GM23338 (cell line): Measurements from ENCODE around the gene SYNDIG1. TPM values are rescaled to one million over a fixed set of nuclear protein-coding genes. Genes with fewer than 3 reads are reported as not detected.

ENCODE experiments used
- ATAC-seq: fragments of 200-7000 bp; cut with Tn5 transposase; 3 replicates; pipeline ENCODE4 v1.9.1; 2020
- DNase-seq: peaks from one replicate; pipeline ENCODE4 v3.0.0-alpha.2; 2015; ENCODE audit warnings: low spot score
- H2AFZ ChIP-seq: fragments of 200-600 bp; sonication (generic); 2 replicates; pipeline ENCODE4 v1.8.0; 2016; ENCODE audit warnings: antibody characterized with exemption, mild to moderate bottlenecking, moderate library complexity
- H3F3A ChIP-seq: fragments of 200-600 bp; sonication (generic); replicated peaks from 2 replicates; pipeline ENCODE4 v1.8.0; 2017; ENCODE audit warnings: antibody characterized with exemption, mixed run types, low read depth
- H3K27ac ChIP-seq: fragments of 200-600 bp; sonication (generic); 2 replicates; pipeline ENCODE4 v1.6.1; 2016; ENCODE audit warnings: low read depth
- H3K27me3 ChIP-seq: fragments of 200-600 bp; sonication (generic); 2 replicates; pipeline ENCODE4 v1.8.0; 2016; ENCODE audit warnings: mild to moderate bottlenecking, mixed run types, moderate library complexity; ENCODE audit not compliant: insufficient read depth
- H3K36me3 ChIP-seq: fragments of 200-600 bp; sonication (generic); 2 replicates; pipeline ENCODE4 v1.8.0; 2016; ENCODE audit warnings: mild to moderate bottlenecking; ENCODE audit not compliant: insufficient read depth
- H3K4me1 ChIP-seq: fragments of 200-600 bp; sonication (generic); 2 replicates; pipeline ENCODE4 v1.8.0; 2016; ENCODE audit warnings: mild to moderate bottlenecking, moderate library complexity; ENCODE audit not compliant: insufficient read depth
- H3K4me2 ChIP-seq: fragments of 200-600 bp; sonication (generic); 2 replicates; pipeline ENCODE4 v1.7.1; 2017; ENCODE audit warnings: mixed run types
- H3K4me3 ChIP-seq: fragments of 200-600 bp; sonication (generic); 2 replicates; pipeline ENCODE4 v1.6.1; 2016; ENCODE audit warnings: mixed run types
- H3K79me2 ChIP-seq: fragments of 200-600 bp; sonication (generic); replicated peaks from 2 replicates; pipeline ENCODE4 v1.8.0; 2017; ENCODE audit warnings: mild to moderate bottlenecking; ENCODE audit not compliant: insufficient read depth
- H3K9me2 ChIP-seq: fragments of 200-600 bp; sonication (generic); 2 replicates; pipeline ENCODE4 v1.8.0; 2017; ENCODE audit not compliant: insufficient read depth
- H4K20me1 ChIP-seq: fragments of 200-600 bp; sonication (generic); replicated peaks from 2 replicates; pipeline ENCODE4 v1.8.0; 2017; ENCODE audit warnings: mild to moderate bottlenecking; ENCODE audit not compliant: insufficient read depth
- H3K27ac Mint-ChIP-seq: 2 replicates; pipeline ENCODE4 v1.8.0; 2020; ENCODE audit warnings: inconsistent platforms, mild to moderate bottlenecking, moderate library complexity, mixed read lengths
- H3K27me3 Mint-ChIP-seq: 3 replicates; pipeline ENCODE4 v1.8.0; 2022; ENCODE audit warnings: low read depth, mild to moderate bottlenecking, moderate library complexity, mixed read lengths, inconsistent platforms; ENCODE audit not compliant: insufficient read depth, poor library complexity
- H3K36me3 Mint-ChIP-seq: 3 replicates; pipeline ENCODE4 v1.8.0; 2021; ENCODE audit warnings: low read depth, mild to moderate bottlenecking, inconsistent platforms, moderate library complexity, mixed read lengths
- H3K4me1 Mint-ChIP-seq: 3 replicates; pipeline ENCODE4 v1.8.0; 2020; ENCODE audit warnings: mild to moderate bottlenecking, inconsistent platforms, mixed read lengths
- H3K4me3 Mint-ChIP-seq: 3 replicates; pipeline ENCODE4 v1.8.0; 2021; ENCODE audit warnings: moderate library complexity, mild to moderate bottlenecking, inconsistent platforms, mixed read lengths
- H3K9me3 Mint-ChIP-seq: 3 replicates; pipeline ENCODE4 v1.8.0; 2020; ENCODE audit warnings: moderate library complexity, mild to moderate bottlenecking, inconsistent platforms, mixed read lengths
- CTCF ChIP-seq, 2 experiments: fragments of 200-600 bp in 1 of 2; sonication (generic) in 1 of 2; conservative IDR thresholded peaks; 2 replicates each; pipeline versions ENCODE4 v1.5.1 to v1.6.1; 2016 to 2017; ENCODE audit warnings: antibody characterized with exemption in 2 of 2, low read depth in 2 of 2, mild to moderate bottlenecking in 2 of 2, moderate library complexity in 1 of 2
- ETS1 ChIP-seq: IDR thresholded peaks from 2 replicates; pipeline ENCODE4 v1.6.1; 2016; ENCODE audit warnings: antibody characterized with exemption
- ZNF462 ChIP-seq: fragments of 250-450 bp; sonication (Bioruptor Pico); IDR thresholded peaks from 2 replicates; pipeline ENCODE4 v1.5.0; 2020; ENCODE audit warnings: mild to moderate bottlenecking, moderate library complexity
- polyA plus RNA-seq: library from polyadenylated mRNA; unstranded; fragments of >200 nt; fragmentation: Nextera tagmentation; extraction: Ambion mirVana; gene quantifications from 2 replicates; pipeline ENCODE4 v1.2.1, GENCODE V29; 2016
- total RNA-seq: library from RNA; depleted of rRNA; stranded (reverse); fragments of >200 nt; shearing (Covaris generic); gene quantifications from 2 replicates; pipeline ENCODE4 v1.2.3, GENCODE V29; 2014

Gene SYNDIG1
- total and polyA plus RNA-seq, 2 experiments from 2014 or later = 2.8 to 4.8 TPM

- H3K4me3 ChIP-seq = no peak overlapping the region
- no peaks in the 10 kb centered on the region for H3K36me3 ChIP-seq
- no peaks in the 10 kb centered on the region for H3K79me2 ChIP-seq
- H3K27me3 Mint-ChIP-seq = peaks cover 15% of the 10 kb centered on the region
- no peaks in the 10 kb centered on the region; the same call in 2 of the 3 replicates for H3K9me3 Mint-ChIP-seq
- H3K4me2 ChIP-seq = peak overlapping the region; percentile 64
- peaks cover 8% of the 10 kb centered on the region; the same call in 2 of the 3 replicates for H3K36me3 Mint-ChIP-seq
- DNase-seq (peak; percentile 74), ATAC-seq (peak; percentile 92)
- no peaks in the 10 kb centered on the region for H3K9me2 ChIP-seq
- H3K4me1 ChIP-seq = peaks cover 11% of the 10 kb centered on the region
- peaks cover 33% of the 10 kb centered on the region for H3K4me1 Mint-ChIP-seq
- peak overlapping the region; percentile 89 for H3K27ac Mint-ChIP-seq
- peak overlapping the region; percentile 76; the same call in 1 of the 2 replicates for H2AFZ ChIP-seq
- no peak overlapping the region for H3K4me3 Mint-ChIP-seq
- H3F3A ChIP-seq = no peaks in the 10 kb centered on the region
- 0 out of 2 replicates have a peak overlapping the region, but pooled peaks have one; percentile 52 for H3K27ac ChIP-seq
- no peaks in the 10 kb centered on the region for H3K27me3 ChIP-seq
- TF ChIP-seq CTCF (conservative IDR thresholded peaks at IDR 0.05; ENCODE audit: low read depth in 2 of 2) (peak; percentile 1 to 23; a peak in 1 of 4 replicates), ZNF462 (CRISPR knock-in tag) (no peak), ETS1 (no peak)
- H4K20me1 ChIP-seq = no peaks in the 10 kb centered on the region
Observed at GRCh38 chr20:24492031-24492607, 22.7 kb downstream of the SYNDIG1 start.
